M059J (cell line): Measurements from ENCODE around the gene HOXA5. TPM values are rescaled to one million over a fixed set of nuclear protein-coding genes. Genes with fewer than 3 reads are reported as not detected.

Source experiments
- DNase-seq: peaks from one replicate; pipeline ENCODE4 v3.0.0-alpha.2; 2012; ENCODE audit warnings: low read depth
- total RNA-seq: library from RNA; depleted of rRNA; stranded (reverse); fragments of >200 nt; shearing (Covaris generic); gene quantifications from 2 replicates; pipeline ENCODE4 v1.2.3, GENCODE V29; 2014

HOXA5 gene
- total RNA-seq, 1 experiment from 2014 or later: 3.0 TPM

GRCh38 chr7:27171637-27172314 is 28.3 kb upstream of the HOXA5 start:
- DNase-seq: peak; percentile 74

GRCh38 chr7:27171325-27171636 is 27.8 kb upstream of the HOXA5 start:
- peak; percentile 72 for DNase-seq

- DNase-seq: no peak
These were observed 27.2 kb upstream of the HOXA5 start for GRCh38 chr7:27170426-27171324.

- DNase-seq: peak; percentile 82
These were observed 26.4 kb upstream of the HOXA5 start for GRCh38 chr7:27169658-27170425.

- peak; percentile 60 for DNase-seq
These were observed 24.9 kb upstream of the HOXA5 start for GRCh38 chr7:27168265-27168947.

GRCh38 chr7:27167916-27168264 is 24.4 kb upstream of the HOXA5 start:
- DNase-seq: peak; percentile 65

GRCh38 chr7:27166531-27167505 is 23.3 kb upstream of the HOXA5 start:
- peak; percentile 83 for DNase-seq

- DNase-seq: peak; percentile 65
These were observed 22.6 kb upstream of the HOXA5 start for GRCh38 chr7:27165996-27166530.

- DNase-seq: peak; percentile 93
These were observed 21.9 kb upstream of the HOXA5 start, which contains the start of gene HOXA9 for GRCh38 chr7:27165089-27165995. TSS of gene HOXA9 (minus strand) at chr7:27165537. CDS start at chr7:27165457, 80 bp downstream.

- peak; percentile 60 for DNase-seq
These were observed 21.0 kb upstream of the HOXA5 start for GRCh38 chr7:27164367-27165088.

- DNase-seq: peak; percentile 28
These were observed 20.5 kb upstream of the HOXA5 start for GRCh38 chr7:27164045-27164366.

- DNase-seq: peak; percentile 40
These were observed 20.0 kb upstream of the HOXA5 start for GRCh38 chr7:27163288-27164044.

GRCh38 chr7:27162561-27163287 is 19.2 kb upstream of the HOXA5 start:
- peak; percentile 22 for DNase-seq

- peak; percentile 49 for DNase-seq
These were observed 18.5 kb upstream of the HOXA5 start for GRCh38 chr7:27161721-27162560.

- DNase-seq: peak; percentile 65
These were observed 17.8 kb upstream of the HOXA5 start for GRCh38 chr7:27161214-27161720.
